AG20443 (cell line): Measurements from ENCODE around the gene FABP1.

Source experiments
- DNase-seq: peaks from one replicate; pipeline ENCODE4 v3.0.0; 2012; ENCODE audit warnings: low spot score, mixed read lengths

FABP1 gene

GRCh38 chr2:88115825-88116518 lies 11.9 kb downstream of the FABP1 start:
- DNase-seq: no peak

- no peak for DNase-seq
These were observed 13.0 kb downstream of the FABP1 start for GRCh38 chr2:88114889-88115288.

GRCh38 chr2:88113069-88113468 lies 14.8 kb downstream of the FABP1 start:
- no peak for DNase-seq

- DNase-seq: no peak
These were observed 17.0 kb downstream of the FABP1 start for GRCh38 chr2:88110830-88111229.

- DNase-seq: no peak
These were observed 19.1 kb downstream of the FABP1 start for GRCh38 chr2:88108796-88109195.

- DNase-seq: no peak
These were observed 27.4 kb downstream of the FABP1 start for GRCh38 chr2:88100489-88100858.

- DNase-seq: peak; percentile 26
These were observed 27.9 kb downstream of the FABP1 start for GRCh38 chr2:88099798-88100488.

DNA sequence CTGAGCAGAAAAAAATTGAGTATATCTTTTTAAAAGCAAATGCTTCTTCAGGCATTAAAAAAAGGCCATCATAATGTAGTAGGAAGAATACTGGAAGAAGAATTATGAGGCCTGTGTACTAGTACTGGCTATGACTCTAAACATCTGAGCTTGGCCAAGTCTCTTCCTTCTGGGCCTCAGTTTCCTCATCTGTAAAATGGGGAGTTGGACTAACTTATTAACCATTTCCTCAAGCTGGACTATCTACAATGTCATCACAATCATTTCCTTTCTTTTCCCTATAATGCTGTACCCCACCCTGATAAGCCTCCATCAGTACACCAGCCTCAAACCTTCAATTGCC lies 29.3 kb downstream of the FABP1 start:
- no peak for DNase-seq

DNA sequence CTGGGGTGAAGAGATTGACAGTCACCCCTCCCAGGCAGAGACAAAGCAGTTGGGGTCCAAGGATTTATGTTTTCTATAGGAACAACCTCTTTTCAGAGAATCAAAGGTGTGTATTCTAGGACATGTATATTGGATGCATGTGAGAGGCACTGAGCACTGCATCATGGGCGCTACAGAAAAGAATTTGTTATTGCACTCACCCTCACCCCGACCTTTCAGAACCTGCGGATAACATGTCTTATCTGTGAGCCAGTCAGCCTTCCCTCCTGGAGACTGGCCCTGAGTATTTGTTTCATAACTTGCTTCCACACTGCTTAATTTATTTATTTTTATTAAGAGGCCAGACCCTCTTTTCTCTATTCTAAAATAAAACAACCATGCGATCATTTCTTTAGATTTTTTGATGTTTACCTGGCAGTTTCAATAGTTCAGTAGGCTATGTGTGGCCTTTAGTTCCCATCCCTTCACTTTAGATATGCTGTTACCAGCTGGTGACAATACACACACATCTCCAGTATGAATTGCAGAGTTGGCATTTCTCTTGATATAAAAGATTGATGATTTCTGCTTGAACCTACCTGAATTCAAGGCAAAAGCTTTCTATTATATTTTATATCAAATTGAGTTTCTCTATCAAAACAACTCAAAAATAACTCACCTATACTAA lies 29.8 kb downstream of the FABP1 start:
- DNase-seq: no peak

GRCh38 chr2:88097192-88097591 lies 30.7 kb downstream of the FABP1 start:
- DNase-seq: no peak

DNA sequence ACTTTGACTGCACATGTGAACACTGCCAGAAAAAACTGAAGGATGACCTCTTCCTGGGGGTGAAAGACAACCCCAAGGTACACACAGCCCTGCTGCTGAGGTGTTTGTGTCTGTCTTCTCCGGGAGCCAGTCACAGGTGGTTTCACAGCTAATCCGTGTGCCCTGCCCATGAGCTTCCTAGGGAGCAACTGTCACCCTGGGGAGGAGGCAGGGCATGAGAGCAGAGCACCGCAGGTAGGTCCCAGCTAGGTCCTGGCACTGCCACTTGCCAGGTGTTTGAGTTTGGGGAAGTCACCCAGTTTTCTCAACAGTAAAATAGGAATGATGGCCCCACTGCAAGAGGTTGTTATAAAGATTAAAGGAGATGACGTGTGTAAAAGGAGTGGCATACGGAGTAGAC lies 31.2 kb downstream of the FABP1 start:
- no peak for DNase-seq

DNA sequence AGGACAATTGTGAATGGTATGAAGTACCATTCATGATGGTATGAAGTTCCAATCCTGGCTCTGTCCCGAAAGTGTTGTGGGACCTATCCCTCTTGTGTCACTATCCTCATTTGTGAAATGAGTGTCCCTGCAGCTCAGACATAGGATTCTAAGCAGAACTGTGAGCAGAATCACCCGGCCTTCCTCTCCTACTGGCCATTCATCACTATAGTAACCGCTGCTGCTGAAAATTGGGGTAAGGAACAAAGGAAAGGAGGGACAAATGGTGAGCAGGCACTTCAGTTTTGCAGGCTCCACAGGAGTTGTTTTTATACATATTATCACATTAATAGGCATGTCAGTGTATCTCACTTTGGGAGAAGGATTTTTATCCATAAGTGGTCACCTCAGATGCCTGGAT lies 32.8 kb downstream of the FABP1 start:
- no peak for DNase-seq

DNA sequence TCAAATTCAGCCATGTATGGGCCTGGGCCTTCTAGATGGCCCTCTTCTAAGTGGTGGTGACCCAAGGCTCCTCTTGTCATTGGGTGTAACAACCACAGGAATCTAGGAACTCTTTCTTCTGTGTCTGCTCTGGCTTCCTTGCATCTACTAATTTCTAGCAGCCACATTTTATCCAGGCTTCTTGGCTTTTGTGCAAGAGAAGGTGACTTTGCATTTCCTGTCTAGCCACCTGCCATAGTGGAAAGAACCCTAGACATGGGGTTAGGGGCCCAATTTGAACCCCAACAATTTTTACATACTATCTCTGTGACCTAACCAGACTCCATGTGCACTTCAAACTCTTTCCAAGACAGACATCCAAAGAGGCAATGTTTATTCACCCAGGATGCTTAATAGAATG lies 35.1 kb downstream of the FABP1 start:
- DNase-seq: no peak

GRCh38 chr2:88091943-88092342 lies 35.9 kb downstream of the FABP1 start:
- DNase-seq: no peak

GRCh38 chr2:88090446-88091283 lies 37.2 kb downstream of the FABP1 start:
- no peak for DNase-seq

- DNase-seq: no peak
These were observed 38.9 kb downstream of the FABP1 start for GRCh38 chr2:88088999-88089398.

DNA sequence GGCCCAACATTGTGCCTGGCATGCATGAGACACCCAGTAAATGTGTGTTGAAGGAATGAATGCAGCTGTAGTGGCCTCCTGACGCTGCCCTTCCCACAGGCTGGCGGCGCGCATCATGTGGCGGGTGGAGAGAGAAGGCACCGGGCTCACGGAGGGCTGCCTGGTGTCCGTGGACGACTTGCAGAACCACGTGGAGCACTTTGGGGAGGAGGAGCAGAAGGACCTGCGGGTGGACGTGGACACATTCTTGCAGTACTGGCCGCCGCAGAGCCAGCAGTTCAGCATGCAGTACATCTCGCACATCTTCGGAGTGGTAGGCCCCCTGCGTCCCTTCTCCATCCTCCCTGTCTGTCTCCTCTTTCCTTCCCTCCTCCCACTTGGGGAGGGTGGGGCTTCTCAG lies 40.1 kb downstream of the FABP1 start:
- no peak for DNase-seq

- no peak for DNase-seq
These were observed 40.8 kb downstream of the FABP1 start for GRCh38 chr2:88087073-88087472.

DNA sequence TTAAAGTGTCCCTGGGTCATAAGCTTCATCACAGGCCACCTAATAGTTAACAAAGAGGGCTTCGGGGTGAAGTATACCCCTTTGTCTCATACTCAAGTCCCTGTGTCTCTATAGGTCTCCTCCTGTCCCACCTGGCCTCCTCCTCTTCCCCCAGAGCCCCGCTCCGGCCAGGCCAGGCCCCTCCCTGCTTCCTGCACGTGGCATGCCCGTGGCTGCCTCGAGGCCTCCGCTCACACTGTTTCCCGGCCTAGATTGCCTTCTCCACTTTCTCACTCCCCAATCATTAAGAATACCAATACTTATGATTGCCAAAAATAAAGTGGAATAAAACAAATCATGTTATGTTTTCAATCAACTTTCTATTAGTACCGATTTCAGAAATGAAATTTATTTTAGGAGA lies 41.5 kb downstream of the FABP1 start:
- DNase-seq: no peak

- DNase-seq: no peak
These were observed 42.3 kb downstream of the FABP1 start for GRCh38 chr2:88085602-88086001.

DNA sequence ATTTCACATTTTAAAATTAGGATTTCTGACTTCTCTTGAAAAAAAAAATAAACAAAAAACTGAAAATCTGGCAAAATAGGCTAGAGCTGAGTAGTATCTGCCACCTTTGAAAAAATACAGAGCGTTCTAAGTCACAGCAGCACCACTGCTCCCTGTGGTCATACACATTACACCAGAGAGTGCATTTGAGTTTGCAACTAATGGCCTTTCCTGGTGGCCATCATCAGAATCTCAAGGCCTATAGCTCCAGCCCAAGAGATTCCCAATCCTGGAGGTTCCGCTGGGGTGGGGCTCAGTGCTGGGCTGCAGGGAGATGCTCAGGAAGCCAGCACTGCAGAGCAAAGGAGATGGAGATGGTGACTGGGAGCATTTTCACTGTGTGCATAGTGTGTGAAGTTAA lies 42.8 kb downstream of the FABP1 start:
- DNase-seq: no peak

DNA sequence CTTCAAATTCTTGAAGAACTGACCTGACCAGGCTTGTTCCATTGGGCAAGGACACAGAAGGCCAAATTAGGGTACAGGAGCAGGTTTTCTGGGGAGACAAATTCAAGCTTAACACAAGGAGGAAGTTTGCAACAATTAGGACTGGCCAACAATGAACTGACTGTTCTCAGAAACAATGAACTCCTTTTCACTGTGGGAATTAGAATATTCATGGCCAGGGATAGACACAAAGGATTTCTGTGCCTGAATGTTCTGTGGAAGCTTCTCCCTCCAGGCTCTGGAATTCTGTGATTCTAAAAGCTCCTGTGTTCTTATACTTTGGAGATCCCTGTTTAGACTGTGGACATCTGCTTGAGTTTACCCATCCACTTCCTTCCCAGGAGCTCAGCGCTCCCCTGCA lies 45.1 kb downstream of the FABP1 start:
- DNase-seq: no peak
